NCI-H345 (cell line): Measurements from ENCODE around the gene DENND1A.
"Not testable (repeated sequence)": the region's sequence is repeated elsewhere in the genome, so short reads cannot be mapped to it uniquely, and the experiment has no call there.

Source experiments
- DNase-seq: peaks from one replicate; lab custom pipeline; 2025; lab: John Stamatoyannopoulos, UW

Gene DENND1A

GRCh38 chr9:123946101-123946821 is 16.3 kb upstream of the DENND1A start:
- no peak for DNase-seq

- no peak for DNase-seq
Observed at GRCh38 chr9:123945532-123945931, 15.6 kb upstream of the DENND1A start.

- DNase-seq, result not testable (repeated sequence)
Observed at GRCh38 chr9:123944464-123944863, 14.5 kb upstream of the DENND1A start.

- DNase-seq, result no peak
Observed at GRCh38 chr9:123943671-123944070, 13.7 kb upstream of the DENND1A start.

- no peak for DNase-seq
Observed at GRCh38 chr9:123942542-123942941, 12.6 kb upstream of the DENND1A start.

- DNase-seq, result no peak
Observed at GRCh38 chr9:123941524-123942070, 11.7 kb upstream of the DENND1A start.

GRCh38 chr9:123940721-123941523 is 11.0 kb upstream of the DENND1A start:
- DNase-seq, result no peak

GRCh38 chr9:123938401-123938800 is 8.5 kb upstream of the DENND1A start:
- no peak for DNase-seq

GRCh38 chr9:123936575-123936974 is 6.6 kb upstream of the DENND1A start:
- not testable (repeated sequence) for DNase-seq

- DNase-seq, result no peak
Observed at GRCh38 chr9:123933440-123934212, 3.7 kb upstream of the DENND1A start.

- DNase-seq, result peak; percentile 11
Observed at GRCh38 chr9:123929177-123929869, 603 bp downstream of the DENND1A start.

- no peak for DNase-seq
Observed at GRCh38 chr9:123928533-123929176, 1.3 kb downstream of the DENND1A start.

- DNase-seq, result no peak
Observed at GRCh38 chr9:123927625-123928532, 2.0 kb downstream of the DENND1A start.

- DNase-seq, result no peak
Observed at GRCh38 chr9:123926941-123927340, 3.0 kb downstream of the DENND1A start.

- no peak for DNase-seq
Observed at GRCh38 chr9:123925819-123926218, 4.1 kb downstream of the DENND1A start.

GRCh38 chr9:123925161-123925560 is 4.8 kb downstream of the DENND1A start:
- DNase-seq, result no peak

GRCh38 chr9:123924727-123925126 is 5.2 kb downstream of the DENND1A start:
- DNase-seq, result no peak

GRCh38 chr9:123923884-123924283 is 6.0 kb downstream of the DENND1A start:
- no peak for DNase-seq

- DNase-seq, result no peak
Observed at GRCh38 chr9:123923377-123923776, 6.5 kb downstream of the DENND1A start.

- DNase-seq, result no peak
Observed at GRCh38 chr9:123922911-123923310, 7.0 kb downstream of the DENND1A start.
